HG02840 (cell line): ENCODE measurements around the gene DND1.
"Not testable (repeated sequence)": the region's sequence is repeated elsewhere in the genome, so short reads cannot be mapped to it uniquely, and the experiment has no call there.

Source experiments
- ATAC-seq: cut with Tn5 transposase; IDR thresholded peaks from one replicate; pipeline ENCODE4 v1.9.1; 2021; ENCODE audit warnings: mild to moderate bottlenecking, moderate library complexity, moderate number of reproducible peaks; ENCODE audit not compliant: unreplicated experiment, low FRiP score

DND1 gene

DNA sequence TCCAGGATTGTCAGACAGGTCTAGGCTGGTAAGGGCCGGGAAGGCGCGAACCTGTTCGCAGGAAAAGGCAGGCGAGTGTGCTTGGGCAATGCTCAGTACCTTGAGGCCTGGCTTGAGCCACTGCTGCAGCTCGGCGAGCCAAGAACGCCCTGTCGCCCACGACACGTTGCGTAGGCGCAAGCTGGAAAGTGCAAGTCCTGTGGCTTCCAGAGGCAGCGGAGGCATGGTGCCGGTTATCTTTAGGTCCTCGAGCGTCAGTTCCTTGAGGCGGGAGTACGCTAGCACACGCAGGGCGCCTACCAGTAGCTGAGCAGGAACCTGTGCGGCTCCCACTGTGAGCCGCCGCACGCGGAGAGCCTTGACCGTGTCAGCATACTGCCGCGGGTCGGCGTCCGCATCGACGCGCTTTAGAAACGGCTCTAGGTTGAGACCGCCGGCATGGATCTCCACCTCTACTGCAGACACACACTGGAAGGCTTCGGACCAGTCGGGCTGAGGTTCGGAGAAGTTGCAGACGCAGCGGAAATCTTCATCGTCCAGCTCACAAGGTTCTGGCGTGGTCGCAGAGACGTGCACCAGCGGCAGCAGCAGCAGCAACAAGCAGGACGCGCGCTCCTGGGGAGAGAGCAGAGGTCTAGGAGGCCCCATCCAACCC lies 40.9 kb downstream of the DND1 start:
- ATAC-seq = peak; percentile 60

DNA sequence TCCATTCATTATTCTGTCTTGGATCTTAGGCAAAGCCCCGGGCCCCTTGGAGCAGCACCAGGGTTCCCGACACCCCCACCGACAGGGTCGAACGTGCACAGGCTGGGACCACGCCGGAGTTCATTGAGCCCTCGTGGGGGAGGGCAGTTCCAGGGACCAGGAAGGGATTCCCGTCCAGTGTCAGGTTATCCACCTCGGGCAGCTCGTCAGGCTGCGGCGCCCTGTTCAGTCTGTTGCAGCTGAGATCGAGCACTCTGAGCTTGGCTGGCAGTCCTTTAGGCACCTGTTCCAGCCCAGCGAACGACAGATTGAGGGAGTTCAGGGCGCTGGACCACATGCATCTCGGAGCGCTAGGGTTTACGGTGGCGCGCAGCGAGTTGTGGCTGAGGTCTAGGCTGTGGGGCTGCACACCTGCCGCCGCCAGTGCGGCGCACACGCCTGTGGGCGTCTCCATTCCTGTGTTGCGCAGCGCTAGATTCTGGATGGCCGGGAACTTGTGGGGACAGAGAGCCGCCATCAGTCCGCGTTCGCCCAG lies 41.5 kb downstream of the DND1 start:
- ATAC-seq = peak; percentile 49

DNA sequence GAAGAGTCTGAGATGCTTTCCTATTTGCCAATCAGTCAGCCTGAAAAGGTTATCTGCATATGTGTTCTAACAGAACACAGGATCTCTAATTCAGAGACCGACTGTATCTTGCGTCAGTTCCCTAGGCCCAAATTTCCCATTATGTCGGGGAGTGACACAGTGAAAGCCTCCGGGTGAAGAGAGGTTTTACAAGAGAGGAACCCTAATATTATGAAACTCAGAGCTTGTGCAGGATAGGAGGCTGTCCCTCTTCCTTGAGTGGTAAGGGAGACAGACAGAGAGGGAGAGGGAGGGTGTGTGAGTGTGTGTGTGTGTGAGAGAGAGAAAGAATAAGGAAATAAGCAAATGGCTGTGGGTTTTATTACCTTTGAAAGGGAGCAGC lies 42.3 kb downstream of the DND1 start:
- no peak for ATAC-seq

DNA sequence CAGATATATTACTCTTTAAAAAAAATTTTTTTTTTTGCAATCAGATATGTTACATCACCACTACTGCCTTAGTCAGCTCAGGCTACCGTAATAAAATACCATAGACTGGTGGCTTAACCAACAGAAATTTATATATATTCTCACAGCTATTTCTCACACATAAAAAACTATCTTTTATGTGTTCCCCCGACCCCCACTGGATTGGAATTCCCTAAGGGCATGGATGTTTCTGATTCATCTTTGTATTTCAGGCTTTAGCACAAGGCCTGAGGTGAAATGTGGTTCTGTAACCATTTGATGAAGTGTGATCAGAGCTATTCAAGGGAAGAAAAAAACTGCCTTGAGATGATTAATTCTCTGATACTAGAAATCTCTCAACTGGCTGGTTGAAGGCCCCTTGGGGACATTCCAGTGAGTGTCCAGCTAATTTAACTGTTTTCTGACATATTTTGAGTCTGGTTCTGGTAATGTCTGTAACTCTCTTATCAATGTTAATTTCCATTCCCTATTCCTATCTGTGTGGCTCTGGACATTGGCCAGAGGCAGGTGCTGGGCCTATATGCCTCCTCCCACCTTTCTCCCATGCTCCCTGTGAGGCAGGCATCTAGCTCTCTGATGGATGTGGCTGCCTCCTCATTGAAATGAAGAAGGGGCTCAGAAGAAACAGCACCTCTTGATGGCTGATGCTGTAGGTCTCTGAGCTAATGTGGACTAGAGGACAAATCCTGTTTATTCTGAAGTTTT lies 42.9 kb downstream of the DND1 start:
- ATAC-seq = no peak

DNA sequence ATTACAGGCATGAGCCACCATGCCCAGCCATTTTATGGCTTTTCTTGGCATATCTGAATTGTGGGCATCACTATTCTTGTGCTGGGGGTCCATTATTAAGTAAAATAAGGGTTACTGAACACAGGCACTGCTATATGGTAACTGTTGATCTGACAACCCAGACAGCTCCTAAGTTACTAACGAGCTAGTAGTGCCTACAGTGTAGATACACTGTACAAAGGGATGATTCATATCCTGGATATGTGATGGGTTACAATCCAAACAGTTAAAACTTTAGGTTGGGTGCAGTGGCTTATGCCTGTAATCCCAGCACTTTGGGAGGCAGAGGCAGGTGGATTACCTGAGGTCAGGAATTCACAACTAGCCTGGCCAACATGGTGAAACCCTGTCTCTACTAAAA lies 44.7 kb downstream of the DND1 start:
- no peak for ATAC-seq

DNA sequence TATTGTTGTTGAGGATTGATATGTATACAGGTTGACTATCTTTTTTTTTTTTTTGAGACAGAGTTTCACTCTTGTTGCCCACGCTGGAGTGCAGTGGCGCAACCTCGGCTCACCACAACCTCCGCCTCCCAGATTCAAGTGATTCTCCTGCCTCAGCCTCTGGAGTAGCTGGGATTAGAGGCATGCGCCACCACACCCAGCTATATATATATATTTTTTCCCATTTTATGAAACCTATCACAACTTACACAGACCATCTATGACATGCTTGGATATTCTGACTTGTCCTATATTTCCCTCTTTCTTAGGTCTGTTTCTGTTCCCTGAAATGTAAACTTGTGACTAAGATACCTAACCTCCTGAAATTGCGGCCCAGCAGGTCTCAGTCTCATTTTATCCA lies 45.4 kb downstream of the DND1 start:
- no peak for ATAC-seq

DNA sequence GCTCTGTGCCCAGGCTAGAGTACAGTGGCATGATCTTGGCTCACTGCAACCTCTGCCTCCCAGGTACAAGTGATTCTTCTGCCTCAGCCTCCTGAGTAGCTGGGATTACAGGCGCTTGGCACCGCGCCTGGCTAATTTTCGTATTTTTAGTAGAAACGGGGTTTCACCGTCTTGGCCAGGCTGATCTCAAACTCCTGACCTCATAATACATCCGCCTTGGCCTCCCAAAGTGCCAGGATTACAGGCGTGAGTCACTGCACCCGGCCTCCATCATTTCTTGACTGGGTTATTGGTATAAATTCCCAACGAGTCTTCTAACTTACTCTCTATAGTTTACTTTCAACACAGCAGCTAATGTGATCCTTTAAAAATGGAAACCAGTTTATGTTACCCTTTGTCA lies 48.5 kb downstream of the DND1 start:
- not testable (repeated sequence) for ATAC-seq

DNA sequence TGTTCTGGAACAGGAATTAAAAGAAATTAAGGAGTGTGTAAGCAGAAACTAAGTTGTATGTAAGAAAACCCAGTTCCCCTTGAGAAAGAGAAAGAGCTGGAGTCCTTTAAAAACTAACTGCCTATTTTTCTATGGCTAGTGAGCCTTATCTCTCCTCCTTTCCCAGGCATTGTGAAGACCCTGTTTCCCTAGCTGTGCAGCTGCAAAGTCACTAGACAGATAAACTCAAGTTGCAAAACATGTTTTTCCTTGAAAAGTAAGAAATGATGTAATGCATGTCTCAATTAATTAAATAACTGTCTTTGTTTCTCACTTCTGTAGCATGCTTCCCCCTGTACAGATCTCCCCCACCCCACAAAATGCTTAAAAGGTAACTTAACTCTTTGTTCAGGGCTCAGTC lies 50.3 kb downstream of the DND1 start:
- not testable (repeated sequence) for ATAC-seq

DNA sequence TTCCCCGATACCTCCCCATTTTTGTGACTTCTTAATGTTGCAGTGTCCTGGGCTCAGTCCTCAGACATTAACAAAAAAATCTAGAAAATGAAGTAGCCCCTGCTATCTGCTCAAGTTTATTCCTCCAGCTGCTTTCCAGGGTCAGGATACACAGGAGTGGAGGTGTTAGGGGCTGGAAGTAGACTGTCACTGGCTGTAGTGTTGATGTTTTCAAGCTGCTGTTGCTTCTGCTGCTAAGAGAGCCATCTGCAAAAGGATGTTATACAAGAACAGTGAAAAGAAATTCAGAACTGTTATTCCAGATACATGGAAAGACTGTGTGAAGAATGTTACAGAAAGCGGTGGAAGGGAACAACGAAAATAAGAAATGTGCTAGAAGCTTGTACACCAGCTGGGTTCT lies 51.1 kb downstream of the DND1 start:
- no peak for ATAC-seq
